Measurements from ENCODE around the gene HNRNPA1. TPM values are rescaled to one million over a fixed set of nuclear protein-coding genes. Genes with fewer than 3 reads are reported as not detected.

The HNRNPA1 gene
- total RNA-seq, 1 experiment from 2014 or later: 3,193 TPM

DNA sequence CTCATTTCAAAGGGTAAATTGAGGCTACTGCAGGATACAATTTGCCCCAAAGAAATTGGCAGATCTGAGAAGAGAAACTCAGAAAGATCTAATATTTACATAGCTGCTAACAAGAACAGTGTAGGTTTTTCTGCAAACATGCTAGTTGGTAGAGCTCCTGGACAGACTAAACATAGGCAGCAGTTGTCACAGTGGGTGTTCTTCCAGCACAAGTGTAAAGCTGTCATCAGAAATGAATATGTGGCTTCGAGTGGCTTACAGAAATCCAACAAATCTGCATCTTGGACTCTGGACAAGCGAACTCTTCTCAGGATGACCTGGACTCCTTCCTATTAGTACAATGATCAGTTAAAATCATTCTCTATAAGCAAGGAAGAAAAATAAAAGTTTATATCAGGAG, 6.5 kb upstream of the HNRNPA1 start:
- TF ChIP-seq, protein P1, sequence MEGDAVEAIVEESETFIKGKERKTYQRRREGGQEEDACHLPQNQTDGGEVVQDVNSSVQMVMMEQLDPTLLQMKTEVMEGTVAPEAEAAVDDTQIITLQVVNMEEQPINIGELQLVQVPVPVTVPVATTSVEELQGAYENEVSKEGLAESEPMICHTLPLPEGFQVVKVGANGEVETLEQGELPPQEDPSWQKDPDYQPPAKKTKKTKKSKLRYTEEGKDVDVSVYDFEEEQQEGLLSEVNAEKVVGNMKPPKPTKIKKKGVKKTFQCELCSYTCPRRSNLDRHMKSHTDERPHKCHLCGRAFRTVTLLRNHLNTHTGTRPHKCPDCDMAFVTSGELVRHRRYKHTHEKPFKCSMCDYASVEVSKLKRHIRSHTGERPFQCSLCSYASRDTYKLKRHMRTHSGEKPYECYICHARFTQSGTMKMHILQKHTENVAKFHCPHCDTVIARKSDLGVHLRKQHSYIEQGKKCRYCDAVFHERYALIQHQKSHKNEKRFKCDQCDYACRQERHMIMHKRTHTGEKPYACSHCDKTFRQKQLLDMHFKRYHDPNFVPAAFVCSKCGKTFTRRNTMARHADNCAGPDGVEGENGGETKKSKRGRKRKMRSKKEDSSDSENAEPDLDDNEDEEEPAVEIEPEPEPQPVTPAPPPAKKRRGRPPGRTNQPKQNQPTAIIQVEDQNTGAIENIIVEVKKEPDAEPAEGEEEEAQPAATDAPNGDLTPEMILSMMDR (conservative IDR thresholded peaks at IDR 0.05): no peak
- peaks cover 12% of the 10 kb centered on the region; the same call in 1 of the 2 replicates for H3K79me2 ChIP-seq (ENCODE audit: insufficient read depth, low read length)
- H3K27me3 ChIP-seq (ENCODE audit: insufficient read depth, low read length): no peaks in the 10 kb centered on the region
- peaks cover 23 to 27% (median 24%) of the 10 kb centered on the region in 3 experiments for H3K36me3 Mint-ChIP-seq (ENCODE audit: insufficient read depth in 1 of 3, low read depth in 3 of 3)
- no peak overlapping the region for H2BK12ac ChIP-seq (ENCODE audit: insufficient read length, low read depth, low read length)
- H3K27ac Mint-ChIP-seq: no peak overlapping the region
- H3K4me2 ChIP-seq (ENCODE audit: insufficient read depth, insufficient read length, low read length): no peak overlapping the region
- no peaks in the 10 kb centered on the region for H3K79me1 ChIP-seq (ENCODE audit: insufficient read depth, low read depth, low read length, poor library complexity, severe bottlenecking)
- no peak overlapping the region for H2BK20ac ChIP-seq (ENCODE audit: low read depth, low read length, poor library complexity, severe bottlenecking)
- no peak overlapping the region for H4K8ac ChIP-seq (replicated peaks; ENCODE audit: insufficient read length, low read depth, low read length)
- H2BK5ac ChIP-seq (ENCODE audit: insufficient read length, low read length): no peak overlapping the region
- no peak overlapping the region for H3K23ac ChIP-seq (ENCODE audit: insufficient read length, low read depth, low read length)
- no peak overlapping the region for H2AK5ac ChIP-seq (ENCODE audit: insufficient read length, low read length)
- no peaks in the 10 kb centered on the region for H3K27me3 Mint-ChIP-seq (ENCODE audit: low read depth)
- no peaks in the 10 kb centered on the region for H3K9me3 ChIP-seq (ENCODE audit: control insufficient read depth, low read depth, low read length)
- H3K4me1 Mint-ChIP-seq: peaks cover 18 to 28% of the 10 kb centered on the region in 2 experiments
- H4K20me1 ChIP-seq (ENCODE audit: control insufficient read depth, insufficient read depth, insufficient read length): no peaks in the 10 kb centered on the region
- no peaks in the 10 kb centered on the region for H3K4me1 ChIP-seq (ENCODE audit: insufficient read depth, low read length)
- no CpG with 5 or more reads among the region's 2 CpGs for WGBS (ENCODE audit: extremely low coverage, insufficient read length, low lambda C conversion rate)
- H4K91ac ChIP-seq (ENCODE audit: insufficient read length, low read depth, low read length): no peak overlapping the region
- no peak overlapping the region for H3K14ac ChIP-seq (ENCODE audit: insufficient read depth, low read length)
- H3K4ac ChIP-seq (ENCODE audit: low read depth, low read length): no peak overlapping the region
- no peak for DNase-seq
- H3K9ac ChIP-seq (ENCODE audit: extremely low read depth, insufficient read length, low read length): no peak overlapping the region
- no peaks in the 10 kb centered on the region for H3K9me3 Mint-ChIP-seq
- no peak overlapping the region for H3K56ac ChIP-seq (ENCODE audit: insufficient read length, low read depth, low read length)
- H2BK15ac ChIP-seq (ENCODE audit: low read depth, low read length): no peak overlapping the region
- H2AFZ ChIP-seq (ENCODE audit: low read length): no peak overlapping the region
- H3K23me2 ChIP-seq (ENCODE audit: insufficient read length, low read depth, low read length, poor library complexity, severe bottlenecking): peaks cover 5% of the 10 kb centered on the region
- H4K5ac ChIP-seq (ENCODE audit: insufficient read length, low read depth, low read length): no peak overlapping the region
- H3K18ac ChIP-seq (ENCODE audit: insufficient read length, low read depth, low read length): no peak overlapping the region
- H3K27ac ChIP-seq (ENCODE audit: insufficient read length, low read depth, low read length): no peak overlapping the region
- no peak overlapping the region for H3K4me3 Mint-ChIP-seq
- H3T11ph ChIP-seq (ENCODE audit: low read length): no peak overlapping the region
- H2BK120ac ChIP-seq (ENCODE audit: low read depth, low read length, poor library complexity, severe bottlenecking): no peak overlapping the region

Measured in H9 (cell line).